ENCODE data around the gene IQSEC2. TPM values are rescaled to one million over a fixed set of nuclear protein-coding genes. Genes with fewer than 3 reads are reported as not detected.
A peak's percentile ranks its signal among the peaks of the same experiment; 100 is the strongest.

The IQSEC2 gene
- total and polyA plus RNA-seq, 5 donors from 2014 or later: 0.15 to 0.42 (median 0.35) TPM; not detected in 1

- no peak overlapping the region for H3K4me3 Mint-ChIP-seq
- ATAC-seq (ENCODE audit: low read depth in 2 of 2): no peak
- no peak overlapping the region for H3K27ac ChIP-seq (ENCODE audit: insufficient read depth, low read length, poor library complexity, severe bottlenecking)
- peaks cover 11% of the 10 kb centered on the region for H3K27me3 Mint-ChIP-seq
- no peaks in the 10 kb centered on the region for H3K4me1 ChIP-seq (ENCODE audit: control insufficient read depth, insufficient read depth, low read length, poor library complexity, severe bottlenecking)
- no peaks in the 10 kb centered on the region for H3K36me3 ChIP-seq (ENCODE audit: control insufficient read depth, insufficient read depth, low read length)
- no peak overlapping the region for H3K4me3 ChIP-seq (ENCODE audit: low read depth, low read length)
- DNase-seq: no peak
- peaks cover 3% of the 10 kb centered on the region for H3K36me3 Mint-ChIP-seq
- H3K27me3 ChIP-seq (ENCODE audit: control insufficient read depth, insufficient read depth, low read length): no peaks in the 10 kb centered on the region
- H3K27ac Mint-ChIP-seq: peak overlapping the region in 1 of 3 donors; percentile 86
- H3K9me3 Mint-ChIP-seq: peaks cover 0 to 2% (median 0%) of the 10 kb centered on the region in 7 donors
- H3K9me3 ChIP-seq (ENCODE audit: control insufficient read depth in 2 of 2, low read length in 2 of 2): no peaks in the 10 kb centered on the region
- H3K4me1 Mint-ChIP-seq: peaks cover 0 to 6% (median under 1%) of the 10 kb centered on the region in 4 donors
Observed at GRCh38 chrX:53313728-53314105, 32.3 kb upstream of the IQSEC2 start.

GRCh38 chrX:53312946-53313727, 31.8 kb upstream of the IQSEC2 start:
- no peak overlapping the region for H3K4me3 Mint-ChIP-seq

GRCh38 chrX:53309837-53310236, 28.5 kb upstream of the IQSEC2 start:
- Histone ChIP-seq H3K4me1 (ENCODE audit: control insufficient read depth, insufficient read depth, low read length, poor library complexity, severe bottlenecking) (no peaks in the 10 kb centered on the region), H3K27ac (ENCODE audit: insufficient read depth, low read length, poor library complexity, severe bottlenecking) (no peak overlapping the region), H3K9me3 (ENCODE audit: control insufficient read depth in 2 of 2, low read length in 2 of 2) (no peaks in the 10 kb centered on the region), H3K36me3 (ENCODE audit: control insufficient read depth, insufficient read depth, low read length) (no peaks in the 10 kb centered on the region), H3K4me3 (ENCODE audit: low read depth, low read length) (no peak overlapping the region), H3K27me3 (ENCODE audit: control insufficient read depth, insufficient read depth, low read length) (no peaks in the 10 kb centered on the region)
- no peaks in the 10 kb centered on the region for H3K4me1 Mint-ChIP-seq
- H3K9me3 Mint-ChIP-seq: peaks cover 0 to 2% (median 0%) of the 10 kb centered on the region in 7 donors
- peaks cover 4% of the 10 kb centered on the region for H3K27me3 Mint-ChIP-seq
- no peak overlapping the region for H3K27ac Mint-ChIP-seq
- peaks cover 3% of the 10 kb centered on the region for H3K36me3 Mint-ChIP-seq
- ATAC-seq (ENCODE audit: low read depth in 2 of 2) (no peak), DNase-seq (no peak)
- no peak overlapping the region for H3K4me3 Mint-ChIP-seq

More at GRCh38 chrX:53312946-53313727, 31.8 kb upstream of the IQSEC2 start:
- peak in 1 of 2 donors; percentile 39 for ATAC-seq (ENCODE audit: low read depth in 2 of 2)
- Histone ChIP-seq H3K27me3 (ENCODE audit: control insufficient read depth, insufficient read depth, low read length) (no peaks in the 10 kb centered on the region), H3K36me3 (ENCODE audit: control insufficient read depth, insufficient read depth, low read length) (no peaks in the 10 kb centered on the region), H3K27ac (ENCODE audit: insufficient read depth, low read length, poor library complexity, severe bottlenecking) (no peak overlapping the region), H3K4me1 (ENCODE audit: control insufficient read depth, insufficient read depth, low read length, poor library complexity, severe bottlenecking) (no peaks in the 10 kb centered on the region), H3K9me3 (ENCODE audit: control insufficient read depth in 2 of 2, low read length in 2 of 2) (no peaks in the 10 kb centered on the region), H3K4me3 (ENCODE audit: low read depth, low read length) (no peak overlapping the region)
- H3K9me3 Mint-ChIP-seq: peaks cover 0 to 2% (median 0%) of the 10 kb centered on the region in 7 donors
- peak overlapping the region in 1 of 3 donors; percentile 86 for H3K27ac Mint-ChIP-seq
- DNase-seq: peak; percentile 33 to 53 (median 52)
- peaks cover 7% of the 10 kb centered on the region for H3K27me3 Mint-ChIP-seq
- H3K4me1 Mint-ChIP-seq: peaks cover 0 to 6% (median 0%) of the 10 kb centered on the region in 4 donors
- H3K36me3 Mint-ChIP-seq: peaks cover 3% of the 10 kb centered on the region

- no peaks in the 10 kb centered on the region for H3K36me3 ChIP-seq (ENCODE audit: control insufficient read depth, insufficient read depth, low read length)
- no peaks in the 10 kb centered on the region for H3K27me3 ChIP-seq (ENCODE audit: control insufficient read depth, insufficient read depth, low read length)
- peaks cover 0 to 2% (median 0%) of the 10 kb centered on the region in 7 donors for H3K9me3 Mint-ChIP-seq
- ATAC-seq (ENCODE audit: low read depth in 2 of 2): no peak
- no peak overlapping the region for H3K4me3 ChIP-seq (ENCODE audit: low read depth, low read length)
- no peaks in the 10 kb centered on the region for H3K9me3 ChIP-seq (ENCODE audit: control insufficient read depth in 2 of 2, low read length in 2 of 2)
- no peaks in the 10 kb centered on the region for H3K4me1 Mint-ChIP-seq
- H3K4me1 ChIP-seq (ENCODE audit: control insufficient read depth, insufficient read depth, low read length, poor library complexity, severe bottlenecking): no peaks in the 10 kb centered on the region
- no peak overlapping the region for H3K27ac Mint-ChIP-seq
- H3K4me3 Mint-ChIP-seq: no peak overlapping the region
- H3K36me3 Mint-ChIP-seq: no peaks in the 10 kb centered on the region
- peaks cover 4% of the 10 kb centered on the region for H3K27me3 Mint-ChIP-seq
- DNase-seq: no peak
- H3K27ac ChIP-seq (ENCODE audit: insufficient read depth, low read length, poor library complexity, severe bottlenecking): no peak overlapping the region
Observed at GRCh38 chrX:53308836-53309235, 27.5 kb upstream of the IQSEC2 start.

GRCh38 chrX:53305996-53306937, 24.9 kb upstream of the IQSEC2 start:
- ATAC-seq (ENCODE audit: low read depth in 2 of 2): no peak
- peak overlapping the region in 1 of 4 donors; percentile 48 for H3K4me3 Mint-ChIP-seq

GRCh38 chrX:53305219-53305995, 24.0 kb upstream of the IQSEC2 start:
- Histone ChIP-seq H3K27ac (ENCODE audit: insufficient read depth, low read length, poor library complexity, severe bottlenecking) (no peak overlapping the region), H3K27me3 (ENCODE audit: control insufficient read depth, insufficient read depth, low read length) (no peaks in the 10 kb centered on the region), H3K4me3 (ENCODE audit: low read depth, low read length) (no peak overlapping the region), H3K36me3 (ENCODE audit: control insufficient read depth, insufficient read depth, low read length) (no peaks in the 10 kb centered on the region), H3K4me1 (ENCODE audit: control insufficient read depth, insufficient read depth, low read length, poor library complexity, severe bottlenecking) (no peaks in the 10 kb centered on the region), H3K9me3 (ENCODE audit: control insufficient read depth in 2 of 2, low read length in 2 of 2) (no peaks in the 10 kb centered on the region)
- peaks cover 6% of the 10 kb centered on the region for H3K27me3 Mint-ChIP-seq
- no peak for ATAC-seq (ENCODE audit: low read depth in 2 of 2)
- H3K36me3 Mint-ChIP-seq: no peaks in the 10 kb centered on the region
- peak overlapping the region in 1 of 4 donors; percentile 48 for H3K4me3 Mint-ChIP-seq
- no peak for DNase-seq
- no peaks in the 10 kb centered on the region for H3K9me3 Mint-ChIP-seq
- no peaks in the 10 kb centered on the region for H3K4me1 Mint-ChIP-seq
- no peak overlapping the region for H3K27ac Mint-ChIP-seq

More at GRCh38 chrX:53305996-53306937, 24.9 kb upstream of the IQSEC2 start:
- H3K4me1 ChIP-seq (ENCODE audit: control insufficient read depth, insufficient read depth, low read length, poor library complexity, severe bottlenecking): no peaks in the 10 kb centered on the region
- H3K9me3 ChIP-seq (ENCODE audit: control insufficient read depth in 2 of 2, low read length in 2 of 2): no peaks in the 10 kb centered on the region
- H3K36me3 Mint-ChIP-seq: no peaks in the 10 kb centered on the region
- no peaks in the 10 kb centered on the region for H3K27me3 ChIP-seq (ENCODE audit: control insufficient read depth, insufficient read depth, low read length)
- no peak overlapping the region for H3K4me3 ChIP-seq (ENCODE audit: low read depth, low read length)
- H3K4me1 Mint-ChIP-seq: no peaks in the 10 kb centered on the region
- H3K27ac ChIP-seq (ENCODE audit: insufficient read depth, low read length, poor library complexity, severe bottlenecking): no peak overlapping the region
- no peak overlapping the region for H3K27ac Mint-ChIP-seq
- H3K36me3 ChIP-seq (ENCODE audit: control insufficient read depth, insufficient read depth, low read length): no peaks in the 10 kb centered on the region
- H3K9me3 Mint-ChIP-seq: peaks cover 0 to under 1% (median 0%) of the 10 kb centered on the region in 7 donors
- H3K27me3 Mint-ChIP-seq: peaks cover 4% of the 10 kb centered on the region
- DNase-seq: no peak

GRCh38 chrX:53303195-53303594, 21.8 kb upstream of the IQSEC2 start:
- DNase-seq: no peak
- Histone ChIP-seq H3K27me3 (ENCODE audit: control insufficient read depth, insufficient read depth, low read length) (no peaks in the 10 kb centered on the region), H3K4me3 (ENCODE audit: low read depth, low read length) (no peak overlapping the region), H3K4me1 (ENCODE audit: control insufficient read depth, insufficient read depth, low read length, poor library complexity, severe bottlenecking) (no peaks in the 10 kb centered on the region), H3K36me3 (ENCODE audit: control insufficient read depth, insufficient read depth, low read length) (no peaks in the 10 kb centered on the region), H3K9me3 (ENCODE audit: control insufficient read depth in 2 of 2, low read length in 2 of 2) (no peaks in the 10 kb centered on the region), H3K27ac (ENCODE audit: insufficient read depth, low read length, poor library complexity, severe bottlenecking) (no peak overlapping the region)
- no peak for ATAC-seq (ENCODE audit: low read depth in 2 of 2)
- H3K27me3 Mint-ChIP-seq: peaks cover 10% of the 10 kb centered on the region
- H3K27ac Mint-ChIP-seq: no peak overlapping the region
- H3K36me3 Mint-ChIP-seq: no peaks in the 10 kb centered on the region
- H3K4me3 Mint-ChIP-seq: no peak overlapping the region
- no peaks in the 10 kb centered on the region for H3K4me1 Mint-ChIP-seq
- no peaks in the 10 kb centered on the region for H3K9me3 Mint-ChIP-seq

All from CD4-positive, CD25-positive, alpha-beta regulatory T cell (primary cell).